Measurements from ENCODE around the gene POLD3.

POLD3 gene

GRCh38 chr11:74572349-74572748 is 20.0 kb upstream of the POLD3 start:
- no peak overlapping the region for H3K4me3 ChIP-seq (ENCODE audit: low read length)
- no peak for TF ChIP-seq CTCF (conservative IDR thresholded peaks at IDR 0.05; ENCODE audit: low read length)
- no peak for DNase-seq (ENCODE audit: low read depth)

DNA sequence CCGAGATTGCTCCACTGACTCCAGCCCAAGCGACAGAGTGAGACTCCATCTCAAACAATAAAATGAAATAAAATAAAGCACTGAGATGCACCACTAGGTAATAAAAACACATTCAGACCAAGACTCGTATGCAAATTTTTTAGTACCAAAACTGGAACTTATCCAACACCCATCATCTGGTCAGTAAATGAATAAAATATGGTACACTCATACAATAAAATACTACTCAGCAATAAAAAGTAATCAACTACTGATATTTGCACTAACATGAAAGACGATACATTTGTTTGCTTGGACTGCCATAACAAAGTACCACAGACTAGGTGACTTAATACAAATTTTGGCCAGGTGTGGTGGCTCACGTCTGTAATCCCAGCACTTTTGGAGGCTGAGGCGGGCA is 17.8 kb upstream of the POLD3 start:
- H3K4me3 ChIP-seq (ENCODE audit: low read length) = no peak overlapping the region
- no peak for DNase-seq (ENCODE audit: low read depth)
- TF ChIP-seq CTCF (conservative IDR thresholded peaks at IDR 0.05; ENCODE audit: low read length) = no peak

- no peak for TF ChIP-seq CTCF (conservative IDR thresholded peaks at IDR 0.05; ENCODE audit: low read length)
- no peak for DNase-seq (ENCODE audit: low read depth)
- no peak overlapping the region for H3K4me3 ChIP-seq (ENCODE audit: low read length)
Observed at GRCh38 chr11:74575999-74576398, 16.4 kb upstream of the POLD3 start.

- TF ChIP-seq CTCF (conservative IDR thresholded peaks at IDR 0.05; ENCODE audit: low read length) = no peak
- H3K4me3 ChIP-seq (ENCODE audit: low read length) = no peak overlapping the region
- DNase-seq (ENCODE audit: low read depth) = no peak
Observed at GRCh38 chr11:74577181-74577580, 15.2 kb upstream of the POLD3 start.

- DNase-seq (ENCODE audit: low read depth) = peak; percentile 65
- H3K4me3 ChIP-seq (ENCODE audit: low read length) = no peak overlapping the region
- no peak for TF ChIP-seq CTCF (conservative IDR thresholded peaks at IDR 0.05; ENCODE audit: low read length)
Observed at GRCh38 chr11:74577624-74578396, 14.6 kb upstream of the POLD3 start.

DNA sequence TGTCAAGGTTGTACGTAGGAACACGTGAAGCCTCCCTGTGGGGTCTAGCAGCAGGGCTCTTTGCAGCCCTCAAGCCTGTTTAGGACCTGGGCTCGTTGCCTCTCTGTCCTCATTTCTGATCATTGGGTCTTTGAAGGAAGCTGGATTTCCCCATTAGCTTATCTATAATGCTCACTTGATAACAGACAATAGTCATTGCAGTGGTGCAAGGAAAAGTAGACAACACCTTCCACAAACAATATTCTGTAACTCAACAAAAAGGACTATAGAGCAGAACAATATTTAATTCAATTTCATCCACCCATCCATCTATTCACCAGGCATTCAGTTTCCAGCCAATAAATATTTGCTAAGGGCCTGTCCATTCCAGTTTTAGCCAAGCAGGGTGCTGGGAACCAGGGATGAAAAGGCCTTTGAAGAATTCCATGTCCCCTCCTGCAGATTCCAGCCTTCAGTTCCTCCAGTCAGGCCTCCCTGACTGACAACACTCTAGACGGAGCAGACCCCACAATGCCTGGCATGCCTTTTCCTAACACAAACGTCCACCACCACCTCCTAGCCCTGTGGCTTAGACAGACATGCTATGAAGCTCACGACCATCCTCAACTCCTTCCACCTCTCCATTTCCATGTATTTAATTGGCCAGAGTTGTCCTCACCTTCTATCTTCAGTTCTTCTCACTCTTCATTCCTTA is 12.7 kb upstream of the POLD3 start:
- DNase-seq (ENCODE audit: low read depth) = no peak
- H3K4me3 ChIP-seq (ENCODE audit: low read length) = no peak overlapping the region
- TF ChIP-seq CTCF (conservative IDR thresholded peaks at IDR 0.05; ENCODE audit: low read length) = no peak
